Measurements from ENCODE around the gene PTGIS.

Gene PTGIS

DNA sequence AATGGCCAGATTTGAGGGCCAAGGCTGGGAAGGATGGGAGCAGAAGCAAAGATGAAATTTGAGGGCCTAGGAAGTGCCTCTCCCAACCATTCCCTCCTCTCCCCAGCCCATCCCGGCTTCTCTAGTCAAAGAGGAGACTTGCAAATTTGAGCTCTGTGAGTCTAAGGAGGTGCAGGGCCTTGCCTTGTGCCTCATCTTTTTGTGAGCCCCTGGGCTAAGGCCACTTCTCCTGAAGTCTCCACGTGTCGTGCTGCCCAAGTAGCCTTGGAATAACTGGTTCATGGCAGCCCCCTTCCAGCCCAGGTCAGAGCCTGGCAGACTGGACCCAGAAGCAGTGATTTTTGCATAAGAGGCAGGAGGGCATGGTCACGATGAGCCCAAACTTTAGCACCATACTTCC, 6.7 kb downstream of the PTGIS start:
- peaks cover 13% of the 10 kb centered on the region for H3K36me3 Mint-ChIP-seq (ENCODE audit: low read depth)
- H3K4me1 Mint-ChIP-seq (ENCODE audit: low read depth), result peaks cover 18% of the 10 kb centered on the region
- H3K27me3 Mint-ChIP-seq (ENCODE audit: low read depth), result peaks cover 53% of the 10 kb centered on the region
- peaks cover 12% of the 10 kb centered on the region for H3K9me3 Mint-ChIP-seq
- peak overlapping the region; percentile 29 for H3K27ac Mint-ChIP-seq
- no peak overlapping the region for H3K4me3 Mint-ChIP-seq

DNA sequence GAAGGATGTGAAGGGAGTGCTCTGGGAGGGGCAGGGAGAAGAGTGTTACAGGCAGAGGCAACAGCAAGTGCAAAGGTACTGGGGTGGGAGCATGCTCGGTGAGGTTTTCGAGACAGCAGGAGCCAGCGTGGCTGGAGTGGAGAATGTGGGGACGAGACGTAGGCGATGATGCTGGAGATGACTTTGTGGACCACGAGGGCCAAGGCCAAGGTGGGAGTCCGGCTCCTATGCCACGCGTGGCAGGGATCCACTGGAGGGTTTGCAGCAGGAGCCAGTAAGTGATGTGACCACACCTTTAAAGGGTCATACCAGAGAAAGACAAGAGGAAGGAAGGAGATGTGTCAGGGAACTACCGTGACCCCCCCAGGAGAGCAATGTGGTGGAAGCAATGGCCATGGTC, 7.3 kb downstream of the PTGIS start:
- H3K9me3 Mint-ChIP-seq, result peaks cover 16% of the 10 kb centered on the region
- peak overlapping the region; percentile 13 for H3K27ac Mint-ChIP-seq
- H3K4me3 Mint-ChIP-seq, result no peak overlapping the region
- peaks cover 18% of the 10 kb centered on the region for H3K4me1 Mint-ChIP-seq (ENCODE audit: low read depth)
- H3K36me3 Mint-ChIP-seq (ENCODE audit: low read depth), result peaks cover 13% of the 10 kb centered on the region
- peaks cover 53% of the 10 kb centered on the region for H3K27me3 Mint-ChIP-seq (ENCODE audit: low read depth)

DNA sequence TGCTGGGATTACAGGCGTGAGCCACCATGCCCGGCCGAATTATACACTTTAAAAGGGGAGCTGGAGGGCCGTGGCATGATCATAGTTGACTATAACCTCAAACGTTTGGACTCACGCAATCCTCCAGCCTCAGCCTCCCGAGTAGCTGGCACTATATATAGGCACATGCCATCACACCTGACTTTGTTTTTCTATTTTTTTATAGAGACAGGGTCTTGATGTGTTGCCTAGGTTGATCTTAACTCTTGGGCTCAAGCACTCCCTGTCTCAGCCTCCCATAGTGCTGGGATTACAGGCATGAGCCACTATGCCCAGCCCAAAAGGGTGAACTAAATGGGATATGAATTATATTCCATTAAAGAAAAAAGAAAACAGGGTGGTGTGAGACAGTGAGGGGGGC, 7.8 kb downstream of the PTGIS start:
- H3K4me3 Mint-ChIP-seq, result no peak overlapping the region
- H3K4me1 Mint-ChIP-seq (ENCODE audit: low read depth), result peaks cover 18% of the 10 kb centered on the region
- H3K27ac Mint-ChIP-seq, result no peak overlapping the region
- peaks cover 51% of the 10 kb centered on the region for H3K27me3 Mint-ChIP-seq (ENCODE audit: low read depth)
- H3K9me3 Mint-ChIP-seq, result peaks cover 17% of the 10 kb centered on the region
- H3K36me3 Mint-ChIP-seq (ENCODE audit: low read depth), result peaks cover 13% of the 10 kb centered on the region

DNA sequence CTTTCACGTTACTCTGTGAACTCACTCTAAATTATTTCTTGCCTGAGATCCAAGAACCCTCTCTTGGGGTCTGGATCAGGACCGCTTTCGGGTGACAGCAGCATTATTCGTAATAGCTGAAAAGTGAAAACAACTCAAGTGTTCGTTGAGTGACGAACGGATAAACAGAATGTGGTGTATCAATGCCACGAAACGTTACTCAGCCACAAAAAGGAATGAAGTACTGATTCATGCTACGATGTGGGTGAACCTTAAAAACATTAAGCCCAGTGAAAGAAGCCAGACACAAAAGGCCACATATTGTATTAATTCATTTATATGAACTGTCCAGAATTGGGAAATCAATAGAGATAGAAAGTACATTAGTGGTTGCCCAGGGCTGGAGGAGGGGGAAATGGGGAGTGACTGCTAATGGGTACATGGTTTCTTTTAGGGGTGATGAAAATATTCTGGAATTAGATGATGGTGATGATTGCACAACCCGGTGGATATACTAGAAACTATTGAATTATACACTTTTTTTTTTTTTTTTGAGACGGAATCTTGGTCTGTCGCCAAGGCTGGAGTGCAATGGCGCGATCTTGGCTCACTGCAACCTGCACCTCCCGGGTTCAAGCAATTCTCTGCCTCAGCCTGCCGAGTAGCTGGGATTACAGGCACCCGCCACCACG, 8.4 kb downstream of the PTGIS start:
- Mint-ChIP-seq H3K9me3 (peaks cover 17% of the 10 kb centered on the region), H3K4me3 (no peak overlapping the region), H3K27ac (no peak overlapping the region), H3K27me3 (ENCODE audit: low read depth) (peaks cover 50% of the 10 kb centered on the region), H3K36me3 (ENCODE audit: low read depth) (peaks cover 13% of the 10 kb centered on the region), H3K4me1 (ENCODE audit: low read depth) (peaks cover 18% of the 10 kb centered on the region)

DNA sequence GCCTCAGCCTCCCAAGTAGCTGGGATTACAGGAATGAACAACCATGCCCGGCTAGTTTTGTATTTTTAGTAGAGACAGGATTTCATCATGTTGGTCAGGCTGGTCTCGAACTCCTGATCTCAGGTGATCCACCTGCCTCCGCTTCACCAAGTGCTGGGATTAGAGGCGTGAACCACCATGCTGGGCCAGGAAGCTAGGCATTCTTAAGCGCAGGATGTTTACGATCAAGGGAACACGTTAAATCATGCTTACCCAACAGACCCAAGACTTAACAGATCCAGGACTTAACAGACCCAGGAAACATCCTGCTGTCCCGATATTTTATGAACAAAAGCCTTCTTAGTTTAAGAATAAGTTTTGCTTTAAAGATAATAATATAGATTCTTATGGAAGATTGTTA, 9.1 kb downstream of the PTGIS start:
- Mint-ChIP-seq H3K4me1 (ENCODE audit: low read depth) (peaks cover 18% of the 10 kb centered on the region), H3K27ac (no peak overlapping the region), H3K4me3 (no peak overlapping the region), H3K27me3 (ENCODE audit: low read depth) (peaks cover 55% of the 10 kb centered on the region), H3K9me3 (peaks cover 17% of the 10 kb centered on the region), H3K36me3 (ENCODE audit: low read depth) (peaks cover 12% of the 10 kb centered on the region)

DNA sequence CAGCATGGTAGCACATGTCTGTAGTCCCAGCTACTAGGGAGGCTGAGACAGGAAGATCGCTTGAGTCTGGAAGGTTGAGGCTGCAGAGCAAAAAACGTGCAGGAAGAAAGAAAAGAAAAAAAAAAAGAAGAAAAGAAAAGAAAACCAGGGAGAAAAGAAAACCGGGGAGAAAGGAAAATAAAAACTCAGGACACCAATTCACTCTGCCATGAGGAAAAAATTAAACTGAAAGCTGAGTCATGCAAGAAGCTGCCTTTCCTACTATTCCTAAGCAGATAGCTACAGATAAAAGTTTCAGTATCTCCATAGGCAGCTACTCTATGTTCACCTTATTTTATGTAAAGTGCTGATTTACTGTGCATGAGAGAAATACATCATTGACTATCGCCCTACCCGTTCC, 10.5 kb downstream of the PTGIS start:
- Mint-ChIP-seq H3K27ac (no peak overlapping the region), H3K4me3 (no peak overlapping the region), H3K27me3 (ENCODE audit: low read depth) (peaks cover 52% of the 10 kb centered on the region), H3K36me3 (ENCODE audit: low read depth) (peaks cover 6% of the 10 kb centered on the region), H3K9me3 (peaks cover 12% of the 10 kb centered on the region), H3K4me1 (ENCODE audit: low read depth) (peaks cover 8% of the 10 kb centered on the region)

DNA sequence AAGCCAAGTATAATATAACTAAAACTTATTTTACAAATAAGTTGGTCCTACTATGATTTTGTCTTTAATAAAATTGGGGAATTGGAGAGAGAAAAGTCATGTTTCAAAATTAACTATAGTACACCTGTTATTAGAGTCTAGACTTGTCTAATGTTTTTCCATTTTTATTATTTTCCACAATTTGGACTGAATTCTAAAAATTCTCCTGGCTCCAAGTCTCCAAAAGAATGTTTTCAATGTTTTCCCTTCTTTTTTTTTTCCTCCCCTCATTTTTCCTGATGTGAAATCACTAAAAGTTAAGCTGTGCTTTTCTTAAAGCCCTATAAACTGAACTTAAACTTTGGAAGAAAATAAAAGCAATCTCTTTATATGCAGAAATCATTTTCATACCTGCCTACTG, 11.3 kb downstream of the PTGIS start:
- Mint-ChIP-seq H3K4me1 (ENCODE audit: low read depth) (peaks cover 14% of the 10 kb centered on the region), H3K36me3 (ENCODE audit: low read depth) (peaks cover 6% of the 10 kb centered on the region), H3K4me3 (no peak overlapping the region), H3K27me3 (ENCODE audit: low read depth) (peaks cover 55% of the 10 kb centered on the region), H3K27ac (no peak overlapping the region), H3K9me3 (peaks cover 12% of the 10 kb centered on the region)

DNA sequence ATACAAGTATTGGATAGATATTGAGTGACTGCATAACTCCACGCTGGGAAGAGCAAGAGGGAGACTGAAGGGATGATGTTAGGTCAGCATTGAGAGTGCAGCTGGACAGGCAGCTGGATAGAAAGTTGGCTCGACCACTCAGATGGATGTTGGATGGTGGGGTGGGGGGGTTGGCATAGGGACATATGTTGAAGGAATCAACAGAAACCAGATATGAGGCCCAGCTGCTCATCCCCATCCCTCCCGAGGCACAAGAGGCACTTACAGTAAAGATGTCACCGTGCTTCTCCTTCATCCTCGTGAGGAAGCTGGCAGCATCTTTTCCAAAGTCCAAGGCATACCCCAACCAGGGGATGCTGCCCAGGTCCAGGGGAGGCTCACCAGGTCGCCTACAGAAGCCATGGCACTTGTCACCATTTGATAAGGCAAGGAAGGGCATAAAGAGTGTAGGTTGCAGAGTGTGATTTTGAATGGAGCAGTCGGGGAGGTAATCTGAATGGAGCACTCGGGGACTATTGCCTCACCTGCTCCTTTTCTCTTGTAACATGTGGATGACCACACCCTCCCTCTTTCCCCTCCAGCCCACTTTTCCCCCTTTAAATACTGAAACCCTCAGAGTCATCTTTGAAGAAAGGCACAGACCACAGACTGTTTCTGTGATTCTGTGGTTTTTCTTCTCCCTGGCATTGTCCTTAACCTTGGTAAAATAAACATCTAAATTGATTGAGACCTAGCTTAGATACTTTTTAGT, 18.0 kb downstream of the PTGIS start:
- Mint-ChIP-seq H3K9me3 (peaks cover 6% of the 10 kb centered on the region), H3K4me1 (ENCODE audit: low read depth) (peaks cover 11% of the 10 kb centered on the region), H3K27ac (no peak overlapping the region), H3K4me3 (no peak overlapping the region), H3K27me3 (ENCODE audit: low read depth) (peaks cover 10% of the 10 kb centered on the region), H3K36me3 (ENCODE audit: low read depth) (peaks cover 9% of the 10 kb centered on the region)

DNA sequence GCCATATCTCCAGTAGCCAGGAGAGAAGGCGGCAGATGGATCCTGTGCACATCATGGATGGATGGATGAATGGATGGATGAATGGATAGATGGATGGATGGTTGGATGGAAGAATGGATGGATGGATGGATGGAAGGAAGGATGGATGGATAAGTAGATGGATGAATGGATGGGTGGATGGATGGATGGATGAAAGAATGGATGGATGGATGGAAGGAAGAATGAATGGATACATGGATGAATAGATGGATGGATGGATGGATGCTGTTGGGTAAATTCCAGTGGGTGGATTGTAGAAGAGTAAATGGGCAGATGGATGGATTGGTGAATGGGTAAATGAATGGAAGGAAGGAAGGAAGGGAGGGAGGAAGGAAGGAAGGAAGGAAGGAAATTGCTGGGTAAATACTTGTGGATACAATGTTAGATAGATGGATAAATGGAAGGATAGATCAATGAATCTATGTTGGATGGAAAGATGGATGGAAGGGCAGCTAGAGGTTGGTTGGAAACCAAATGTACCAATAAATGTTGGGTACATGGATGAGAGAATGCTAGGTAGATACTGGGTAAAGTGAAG, 19.5 kb downstream of the PTGIS start:
- Mint-ChIP-seq H3K27me3 (ENCODE audit: low read depth) (peaks cover 4% of the 10 kb centered on the region), H3K9me3 (peaks cover 12% of the 10 kb centered on the region), H3K4me3 (no peak overlapping the region), H3K4me1 (ENCODE audit: low read depth) (peaks cover 16% of the 10 kb centered on the region), H3K27ac (no peak overlapping the region), H3K36me3 (ENCODE audit: low read depth) (peaks cover 14% of the 10 kb centered on the region)

DNA sequence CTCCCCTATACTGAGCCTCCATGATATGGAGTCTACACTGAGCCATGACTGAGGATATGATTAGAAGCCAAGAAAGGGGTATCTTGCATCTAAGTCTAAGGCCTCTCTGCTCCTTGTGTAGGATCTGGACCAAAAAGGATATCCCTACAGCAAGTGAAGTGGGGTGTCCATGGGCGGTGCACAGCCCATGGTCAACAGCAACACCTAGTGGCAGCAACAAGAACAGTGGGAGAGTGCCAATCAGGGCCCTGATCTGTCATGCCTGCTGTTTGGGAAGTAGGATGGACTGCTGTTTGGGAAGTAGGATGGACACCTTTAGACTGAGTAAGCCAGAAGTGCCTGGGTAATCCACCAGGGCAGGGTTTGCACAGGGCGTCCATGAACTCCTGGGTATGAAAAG, 22.4 kb downstream of the PTGIS start:
- H3K9me3 Mint-ChIP-seq, result peaks cover 12% of the 10 kb centered on the region
- H3K27ac Mint-ChIP-seq, result no peak overlapping the region
- H3K27me3 Mint-ChIP-seq (ENCODE audit: low read depth), result no peaks in the 10 kb centered on the region
- H3K4me1 Mint-ChIP-seq (ENCODE audit: low read depth), result peaks cover 20% of the 10 kb centered on the region
- H3K36me3 Mint-ChIP-seq (ENCODE audit: low read depth), result peaks cover 22% of the 10 kb centered on the region
- no peak overlapping the region for H3K4me3 Mint-ChIP-seq

DNA sequence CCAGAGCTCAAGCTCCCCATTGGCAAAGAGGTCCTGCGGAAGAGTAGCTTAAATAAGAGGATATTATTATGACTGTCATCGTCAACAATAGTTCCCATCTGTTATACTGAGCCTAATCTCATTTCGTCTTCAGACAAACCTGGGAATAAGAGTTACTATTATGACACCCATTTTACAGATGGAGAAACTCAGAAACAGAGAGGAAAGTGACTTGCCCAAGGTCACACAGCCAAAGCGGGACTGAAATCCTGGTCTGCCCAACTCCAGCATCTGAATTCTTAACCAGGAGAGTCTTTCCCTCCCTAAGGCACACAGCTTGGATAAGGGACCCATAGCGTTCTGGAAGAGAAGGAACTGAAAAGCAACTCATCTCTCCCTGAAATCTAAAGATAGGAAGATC, 23.4 kb downstream of the PTGIS start:
- Mint-ChIP-seq H3K27ac (no peak overlapping the region), H3K36me3 (ENCODE audit: low read depth) (peaks cover 22% of the 10 kb centered on the region), H3K4me3 (no peak overlapping the region), H3K4me1 (ENCODE audit: low read depth) (peaks cover 20% of the 10 kb centered on the region), H3K27me3 (ENCODE audit: low read depth) (no peaks in the 10 kb centered on the region), H3K9me3 (peaks cover 12% of the 10 kb centered on the region)

DNA sequence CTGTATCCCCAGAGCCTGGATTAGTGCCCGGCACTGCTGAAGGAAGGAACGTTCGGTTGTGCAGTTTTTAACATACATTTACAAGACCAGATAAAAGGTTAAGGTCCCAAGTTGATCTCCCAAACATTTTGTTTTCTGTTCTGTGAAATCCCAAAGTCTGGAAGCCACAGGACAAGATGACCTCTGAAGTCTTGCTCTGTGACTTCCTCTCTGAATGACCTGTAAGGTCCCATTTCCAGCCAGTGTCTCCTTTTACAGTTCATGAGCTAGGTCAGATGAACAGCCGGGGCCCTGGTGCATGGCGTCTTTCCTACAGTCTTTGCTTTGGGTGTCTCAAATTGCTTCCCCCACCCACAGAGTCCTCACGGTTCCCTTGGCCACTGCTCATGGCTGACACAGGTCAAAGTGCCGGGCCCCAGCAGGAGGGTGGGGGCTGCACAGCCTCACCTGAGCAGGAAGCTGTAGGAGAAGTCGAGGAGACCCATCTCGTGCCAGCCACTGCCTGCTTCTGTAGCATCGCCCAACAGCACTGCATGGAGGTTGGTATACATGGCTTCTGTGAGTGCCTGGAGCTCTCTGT, 24.0 kb downstream of the PTGIS start:
- H3K27ac Mint-ChIP-seq, result no peak overlapping the region
- H3K27me3 Mint-ChIP-seq (ENCODE audit: low read depth), result no peaks in the 10 kb centered on the region
- H3K9me3 Mint-ChIP-seq, result peaks cover 12% of the 10 kb centered on the region
- peaks cover 20% of the 10 kb centered on the region for H3K4me1 Mint-ChIP-seq (ENCODE audit: low read depth)
- H3K4me3 Mint-ChIP-seq, result no peak overlapping the region
- peaks cover 25% of the 10 kb centered on the region for H3K36me3 Mint-ChIP-seq (ENCODE audit: low read depth)

DNA sequence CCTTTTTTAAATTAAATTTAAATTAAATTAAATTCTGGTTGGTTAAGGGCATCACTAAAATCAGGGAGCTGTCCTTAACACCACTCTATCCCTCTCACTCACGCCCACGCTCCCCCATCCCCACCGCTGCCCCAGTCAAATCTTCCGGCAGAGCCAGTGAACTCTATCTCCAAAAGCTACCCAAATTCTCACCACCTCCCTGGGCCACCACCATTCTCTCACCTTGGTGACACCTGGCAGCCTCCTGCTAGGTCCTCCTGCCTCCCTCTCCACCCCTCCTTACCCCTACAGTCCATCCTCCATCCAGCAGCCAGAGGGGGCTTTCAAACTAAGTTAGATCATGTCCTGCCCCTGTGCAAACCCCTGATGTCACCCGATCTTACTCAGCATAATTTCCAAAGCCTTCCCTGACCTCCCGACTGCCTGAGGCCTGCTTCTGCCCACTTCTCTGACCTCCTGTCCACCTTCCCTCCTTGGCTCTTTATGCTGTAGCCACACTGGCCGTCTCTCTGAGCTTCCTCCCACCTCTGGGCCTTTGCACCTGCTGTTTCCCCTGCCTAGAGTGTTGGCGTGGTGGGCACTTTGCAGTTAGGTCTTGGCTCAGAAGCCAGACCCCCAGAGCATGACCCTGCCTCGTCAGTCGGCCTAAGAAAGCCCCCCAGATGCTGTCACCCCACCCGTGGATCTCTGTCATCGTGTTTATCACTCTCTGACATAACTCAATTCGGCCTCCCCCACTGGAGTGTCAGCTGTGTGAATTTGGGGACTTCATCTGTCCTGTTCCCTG, 24.7 kb downstream of the PTGIS start:
- Mint-ChIP-seq H3K27me3 (ENCODE audit: low read depth) (no peaks in the 10 kb centered on the region), H3K4me1 (ENCODE audit: low read depth) (peaks cover 20% of the 10 kb centered on the region), H3K9me3 (peaks cover 12% of the 10 kb centered on the region), H3K27ac (peak overlapping the region; percentile 70), H3K36me3 (ENCODE audit: low read depth) (peaks cover 27% of the 10 kb centered on the region), H3K4me3 (no peak overlapping the region)

DNA sequence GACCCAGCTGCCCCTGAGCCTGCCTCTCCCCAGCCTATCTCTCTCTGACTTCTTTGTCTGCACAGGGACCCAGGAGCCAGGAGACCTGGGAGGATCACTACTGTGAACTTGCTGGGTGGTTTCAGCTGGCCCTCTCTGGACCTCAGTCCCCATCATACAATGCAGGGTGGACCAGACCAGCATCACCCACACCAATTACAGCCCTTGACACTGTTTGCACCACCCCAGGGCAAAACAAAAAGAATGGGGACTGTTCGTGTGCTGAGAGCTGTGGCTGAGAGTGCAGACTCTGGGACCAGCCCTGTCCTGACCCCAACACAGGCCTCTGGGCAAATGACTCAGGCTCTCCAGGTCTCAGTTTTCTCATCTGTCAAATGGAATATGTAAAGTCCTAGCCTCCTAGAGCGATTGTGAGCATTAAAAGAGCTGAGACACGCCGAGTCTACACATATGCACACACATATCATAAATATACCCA, 25.4 kb downstream of the PTGIS start:
- peaks cover 20% of the 10 kb centered on the region for H3K4me1 Mint-ChIP-seq (ENCODE audit: low read depth)
- no peaks in the 10 kb centered on the region for H3K27me3 Mint-ChIP-seq (ENCODE audit: low read depth)
- H3K36me3 Mint-ChIP-seq (ENCODE audit: low read depth), result peaks cover 27% of the 10 kb centered on the region
- no peak overlapping the region for H3K4me3 Mint-ChIP-seq
- peaks cover 12% of the 10 kb centered on the region for H3K9me3 Mint-ChIP-seq
- H3K27ac Mint-ChIP-seq, result peak overlapping the region; percentile 36

Data from T-helper 1 cell treated with Interleukin-12 subunit alpha and Interleukin-12 subunit beta and Interleukin-4 antibody, amounts not matched to agents 30 μg/mL and 1 μg/mL, for 36 hours (primary cell).